Natural killer cell (primary cell): ENCODE results near the gene PPM1D. TPM values are rescaled to one million over a fixed set of nuclear protein-coding genes. Genes with fewer than 3 reads are reported as not detected.
"Not testable (repeated sequence)": the region's sequence is repeated elsewhere in the genome, so short reads cannot be mapped to it uniquely, and the experiment has no call there.

Experiments
- ATAC-seq, 3 donors: fragments of 150-1000 bp in 2 of 3; fragments of 200-7000 bp in 1 of 3; cut with Tn5 transposase; 1 replicate in 1 of 3; 2 replicates in 2 of 3; pipeline ENCODE4 v1.10.0; 2021; ENCODE audit warnings: mild to moderate bottlenecking in 2 of 3, moderate library complexity in 2 of 3
- DNase-seq, 2 donors: peaks; one replicate each; pipeline versions ENCODE4 v3.0.0 to v3.0.0-alpha.2; 2013 to 2021; ENCODE audit warnings: mixed read lengths in 1 of 2
- H3K27ac ChIP-seq: one replicate; pipeline ENCODE4 v1.5.1; 2013; ENCODE audit warnings: mild to moderate bottlenecking, low read length
- H3K27me3 ChIP-seq: one replicate; pipeline ENCODE4 v1.6.1; 2013; ENCODE audit warnings: low read length; ENCODE audit not compliant: control insufficient read depth, insufficient read depth
- H3K36me3 ChIP-seq: one replicate; pipeline ENCODE4 v1.6.1; 2013; ENCODE audit warnings: low read length; ENCODE audit not compliant: control insufficient read depth, insufficient read depth
- H3K4me1 ChIP-seq: one replicate; pipeline ENCODE4 v1.6.1; 2013; ENCODE audit warnings: low read length; ENCODE audit not compliant: control insufficient read depth, insufficient read depth
- H3K4me3 ChIP-seq: one replicate; pipeline ENCODE4 v1.5.1; 2013; ENCODE audit warnings: low read length
- H3K9me3 ChIP-seq: one replicate; pipeline ENCODE4 v1.6.1; 2013; ENCODE audit warnings: low read length; ENCODE audit not compliant: control insufficient read depth, insufficient read depth
- H3K27ac Mint-ChIP-seq, 2 donors: one replicate each; pipeline ENCODE4 v1.8.0; 2022; ENCODE audit warnings: mild to moderate bottlenecking in 2 of 2, mixed read lengths in 2 of 2, moderate library complexity in 1 of 2
- H3K27me3 Mint-ChIP-seq, 2 donors: one replicate each; pipeline ENCODE4 v1.8.0; 2022; ENCODE audit warnings: low read depth in 2 of 2, mixed read lengths in 2 of 2
- H3K36me3 Mint-ChIP-seq: one replicate; pipeline ENCODE4 v1.8.0; 2022; ENCODE audit warnings: mixed read lengths
- H3K4me1 Mint-ChIP-seq, 2 donors: one replicate each; pipeline ENCODE4 v1.8.0; 2022; ENCODE audit warnings: mixed read lengths in 2 of 2
- H3K4me3 Mint-ChIP-seq: one replicate; pipeline ENCODE4 v1.8.0; 2022; ENCODE audit warnings: mild to moderate bottlenecking, moderate library complexity, mixed read lengths
- H3K9me3 Mint-ChIP-seq, 2 donors: one replicate each; pipeline ENCODE4 v1.8.0; 2022; ENCODE audit warnings: mixed read lengths in 2 of 2
- WGBS: methylation state at CpG from one replicate; pipeline ENCODE4 v1.1.7; 2013; ENCODE audit warnings: missing lambda C conversion rate; ENCODE audit not compliant: insufficient coverage; 5-methylcytosine and 5-hydroxymethylcytosine counted together
- intact Hi-C: fragments of 100-400 bp; cut with micrococcal nuclease; formaldehyde crosslinking; loops from one replicate; pipeline ENCODE4 v1.14.2; 2022
- total RNA-seq, 4 donors: library from RNA; stranded (reverse); fragments of 120-200 nt in 1 of 4; gene quantifications; one replicate each; pipeline versions ENCODE4 v1.2.3 to v1.2.4, GENCODE V29; 2013 to 2022
- TF ChIP-seq, protein P1 (sequence below): fragments of 200-600 bp; IDR thresholded peaks from one replicate; pipeline ENCODE4 v1.8.0; 2022; ENCODE audit warnings: antibody characterized with exemption

PPM1D gene
- total RNA-seq, 3 donors from 2014 or later (not counting 1 experiment from before 2014, with no cell fraction given), result 22.8 to 31.6 (median 27.9) TPM

DNA sequence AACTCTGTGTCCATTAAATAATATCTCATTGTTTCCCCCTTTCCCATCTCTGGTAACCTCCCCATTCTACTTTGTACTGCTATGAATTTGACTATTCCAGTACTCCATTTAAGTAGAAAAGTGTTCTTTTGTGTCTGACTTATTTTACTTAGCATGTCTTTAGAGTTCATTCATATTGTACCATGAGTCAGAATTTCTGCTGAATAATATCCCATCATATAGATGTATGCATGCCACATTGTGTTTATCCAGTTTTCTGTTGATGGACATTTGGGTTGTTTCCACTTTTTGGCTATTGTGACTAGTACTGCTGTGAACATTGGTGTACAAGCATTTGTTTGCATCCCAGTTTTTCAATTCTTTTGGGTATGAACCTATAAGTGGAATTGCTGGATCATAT lies 6.0 kb downstream of the PPM1D start:
- Mint-ChIP-seq H3K9me3 (no peaks in the 10 kb centered on the region), H3K4me1 (peaks cover 50 to 52% of the 10 kb centered on the region in 2 donors), H3K36me3 (no peaks in the 10 kb centered on the region), H3K27me3 (no peaks in the 10 kb centered on the region), H3K27ac (no peak overlapping the region), H3K4me3 (no peak overlapping the region)
- Histone ChIP-seq H3K9me3 (no peaks in the 10 kb centered on the region), H3K27me3 (no peaks in the 10 kb centered on the region), H3K27ac (no peak overlapping the region), H3K36me3 (no peaks in the 10 kb centered on the region), H3K4me1 (peaks cover 11% of the 10 kb centered on the region), H3K4me3 (no peak overlapping the region)
- intact Hi-C loops, result no loop called here
- DNase-seq (no peak), ATAC-seq (no peak)
- TF ChIP-seq, protein P1, sequence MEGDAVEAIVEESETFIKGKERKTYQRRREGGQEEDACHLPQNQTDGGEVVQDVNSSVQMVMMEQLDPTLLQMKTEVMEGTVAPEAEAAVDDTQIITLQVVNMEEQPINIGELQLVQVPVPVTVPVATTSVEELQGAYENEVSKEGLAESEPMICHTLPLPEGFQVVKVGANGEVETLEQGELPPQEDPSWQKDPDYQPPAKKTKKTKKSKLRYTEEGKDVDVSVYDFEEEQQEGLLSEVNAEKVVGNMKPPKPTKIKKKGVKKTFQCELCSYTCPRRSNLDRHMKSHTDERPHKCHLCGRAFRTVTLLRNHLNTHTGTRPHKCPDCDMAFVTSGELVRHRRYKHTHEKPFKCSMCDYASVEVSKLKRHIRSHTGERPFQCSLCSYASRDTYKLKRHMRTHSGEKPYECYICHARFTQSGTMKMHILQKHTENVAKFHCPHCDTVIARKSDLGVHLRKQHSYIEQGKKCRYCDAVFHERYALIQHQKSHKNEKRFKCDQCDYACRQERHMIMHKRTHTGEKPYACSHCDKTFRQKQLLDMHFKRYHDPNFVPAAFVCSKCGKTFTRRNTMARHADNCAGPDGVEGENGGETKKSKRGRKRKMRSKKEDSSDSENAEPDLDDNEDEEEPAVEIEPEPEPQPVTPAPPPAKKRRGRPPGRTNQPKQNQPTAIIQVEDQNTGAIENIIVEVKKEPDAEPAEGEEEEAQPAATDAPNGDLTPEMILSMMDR, result no peak

DNA sequence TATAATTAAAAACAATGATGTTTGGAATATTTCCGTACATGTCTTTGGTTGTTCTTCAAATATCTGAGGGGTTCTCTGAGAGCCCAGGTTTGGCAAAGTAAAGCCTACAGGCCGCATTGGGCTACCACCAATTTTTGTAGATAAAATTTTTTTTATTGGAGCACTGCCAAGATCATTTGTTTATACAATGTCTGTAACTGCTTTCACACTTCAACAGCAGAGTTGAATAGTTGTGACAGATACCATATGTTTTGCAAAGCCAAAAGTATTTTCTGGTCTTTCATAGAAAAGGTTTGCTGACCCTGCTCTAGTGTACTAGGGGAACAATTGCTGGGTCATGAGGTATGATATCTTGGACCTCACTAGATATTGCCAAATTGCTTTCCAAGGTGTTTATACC lies 10.5 kb downstream of the PPM1D start:
- Mint-ChIP-seq H3K27ac (no peak overlapping the region), H3K4me1 (peaks cover 31 to 50% of the 10 kb centered on the region in 2 donors), H3K27me3 (no peaks in the 10 kb centered on the region), H3K9me3 (no peaks in the 10 kb centered on the region), H3K36me3 (no peaks in the 10 kb centered on the region), H3K4me3 (no peak overlapping the region)
- no peaks in the 10 kb centered on the region for H3K9me3 ChIP-seq
- H3K4me3 ChIP-seq, result no peak overlapping the region
- no peak for DNase-seq
- H3K4me1 ChIP-seq, result no peaks in the 10 kb centered on the region
- H3K36me3 ChIP-seq, result no peaks in the 10 kb centered on the region
- ATAC-seq, result no peak
- no CpG with 5 or more reads among the region's 2 CpGs for WGBS
- TF ChIP-seq, protein P1, result no peak
- no peak overlapping the region for H3K27ac ChIP-seq
- H3K27me3 ChIP-seq, result no peaks in the 10 kb centered on the region
- intact Hi-C loops, result no loop called here

DNA sequence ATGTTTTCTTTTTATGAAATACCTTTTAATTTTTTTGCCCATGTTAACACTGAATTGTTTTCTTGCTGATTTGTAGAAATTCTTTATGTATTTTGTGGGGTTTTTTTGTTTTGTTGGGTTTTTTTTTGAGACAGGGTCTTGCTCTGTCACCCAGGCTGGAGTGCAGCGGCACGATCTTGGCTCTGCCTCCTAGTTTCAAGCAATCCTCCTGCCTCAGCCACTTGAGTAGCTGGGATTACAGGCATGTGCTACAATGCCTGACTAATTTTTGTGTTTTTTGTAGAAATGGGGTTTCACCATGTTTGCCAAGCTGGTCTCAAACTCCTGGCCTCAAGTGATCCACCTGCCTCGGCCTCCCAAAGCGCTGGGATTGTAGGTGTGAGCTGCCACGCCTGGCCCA lies 11.3 kb downstream of the PPM1D start:
- H3K36me3 ChIP-seq, H3K4me3 Mint-ChIP-seq, H3K4me3 ChIP-seq, H3K27me3 ChIP-seq, H3K27me3 Mint-ChIP-seq, DNase-seq, ATAC-seq, intact Hi-C loops, H3K4me1 ChIP-seq, H3K36me3 Mint-ChIP-seq, H3K9me3 Mint-ChIP-seq, H3K9me3 ChIP-seq, H3K27ac ChIP-seq, H3K27ac Mint-ChIP-seq: not testable (repeated sequence)
- H3K4me1 Mint-ChIP-seq, result peaks cover 25 to 43% of the 10 kb centered on the region in 2 donors
- 95% methylated on average over 5 of the region's 5 CpGs for WGBS

DNA sequence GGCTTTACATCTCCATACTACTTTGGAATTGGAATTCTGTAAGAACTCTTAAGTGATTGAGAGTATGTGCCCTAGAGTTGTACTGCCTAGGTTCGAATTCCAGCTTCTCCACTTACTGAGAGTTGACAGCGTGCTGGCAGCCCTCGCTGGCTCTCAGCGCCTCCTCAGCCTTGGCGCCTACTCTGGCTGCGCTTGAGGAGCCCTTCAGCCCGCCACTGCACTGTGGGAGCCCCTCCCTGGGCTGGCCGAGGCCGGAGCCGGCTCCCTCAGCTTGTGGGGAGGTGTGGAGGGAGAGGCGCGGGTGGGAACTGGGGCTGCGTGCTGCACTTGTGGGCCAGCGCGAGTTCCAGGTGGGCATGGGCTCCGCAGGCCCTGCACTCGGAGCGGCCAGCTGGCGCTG lies 13.3 kb downstream of the PPM1D start:
- Histone ChIP-seq H3K4me3 (no peak overlapping the region), H3K36me3 (no peaks in the 10 kb centered on the region), H3K9me3 (no peaks in the 10 kb centered on the region), H3K27ac (no peak overlapping the region), H3K27me3 (no peaks in the 10 kb centered on the region), H3K4me1 (no peaks in the 10 kb centered on the region)
- no peaks in the 10 kb centered on the region for H3K27me3 Mint-ChIP-seq
- H3K4me3 Mint-ChIP-seq, result no peak overlapping the region
- peaks cover 22 to 39% of the 10 kb centered on the region in 2 donors for H3K4me1 Mint-ChIP-seq
- DNase-seq (no peak), ATAC-seq (no peak)
- H3K9me3 Mint-ChIP-seq, result no peaks in the 10 kb centered on the region
- intact Hi-C loops, result no loop called here
- no peak overlapping the region for H3K27ac Mint-ChIP-seq
- WGBS, result 98% methylated on average over 19 of the region's 19 CpGs
- no peaks in the 10 kb centered on the region for H3K36me3 Mint-ChIP-seq
- TF ChIP-seq, protein P1, result no peak

DNA sequence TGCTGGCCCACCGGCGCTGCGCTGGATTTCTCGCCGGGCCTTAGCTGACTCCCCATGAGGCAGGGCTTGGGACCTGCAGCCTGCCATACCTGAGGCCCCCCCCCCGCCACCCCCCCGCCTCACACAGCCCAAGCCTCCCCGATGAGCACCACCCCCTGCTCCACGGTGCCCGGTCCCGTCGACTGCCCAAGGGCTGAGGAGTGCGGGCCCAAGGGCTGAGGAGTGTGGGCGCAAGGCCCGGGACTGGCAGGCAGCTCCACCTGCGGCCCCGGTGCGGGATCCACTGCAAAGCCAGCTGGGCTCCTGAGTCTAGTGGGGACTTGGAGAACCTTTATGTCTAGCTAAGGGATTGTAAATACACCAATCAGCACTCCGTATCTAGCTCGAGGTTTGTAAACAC lies 13.8 kb downstream of the PPM1D start:
- H3K4me3 ChIP-seq, H3K9me3 Mint-ChIP-seq, H3K27ac Mint-ChIP-seq, H3K36me3 ChIP-seq, H3K9me3 ChIP-seq, H3K27me3 ChIP-seq, H3K4me3 Mint-ChIP-seq, DNase-seq, H3K27me3 Mint-ChIP-seq, H3K36me3 Mint-ChIP-seq, intact Hi-C loops, H3K27ac ChIP-seq, ATAC-seq, H3K4me1 ChIP-seq: not testable (repeated sequence)
- H3K4me1 Mint-ChIP-seq, result peaks cover 27 to 44% of the 10 kb centered on the region in 2 donors
- 95% methylated on average over 18 of the region's 20 CpGs for WGBS

DNA sequence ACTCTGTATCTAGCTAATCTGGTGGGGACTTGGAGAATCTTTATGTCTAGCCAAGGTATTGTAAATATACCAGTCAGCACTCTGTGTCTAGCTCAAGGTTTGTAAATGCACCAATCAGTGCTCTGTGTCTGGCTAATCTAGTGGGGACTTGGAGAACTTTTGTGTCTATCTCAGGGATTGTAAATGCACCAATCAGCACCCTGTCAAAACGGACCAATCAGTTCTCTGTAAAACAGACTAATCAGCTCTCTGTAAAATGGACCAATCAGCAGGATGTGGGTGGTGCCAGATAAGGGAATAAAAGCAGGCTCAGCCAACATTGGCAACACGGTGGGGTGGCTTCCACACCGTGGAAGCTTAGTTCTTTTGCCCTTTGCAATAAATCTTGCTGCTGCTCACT lies 14.3 kb downstream of the PPM1D start:
- DNase-seq, H3K27me3 ChIP-seq, H3K4me3 Mint-ChIP-seq, H3K4me1 ChIP-seq, H3K9me3 ChIP-seq, H3K4me3 ChIP-seq, H3K27ac ChIP-seq, H3K36me3 Mint-ChIP-seq, H3K36me3 ChIP-seq, intact Hi-C loops, ATAC-seq, H3K27ac Mint-ChIP-seq, H3K27me3 Mint-ChIP-seq, H3K9me3 Mint-ChIP-seq: not testable (repeated sequence)
- WGBS, result 88% methylated on average over 3 of the region's 3 CpGs
- peaks cover 32 to 48% of the 10 kb centered on the region in 2 donors for H3K4me1 Mint-ChIP-seq
